Esophagus muscularis mucosa (tissue), 4 donors: ENCODE data around the gene TRIM3. TPM values are rescaled to one million over a fixed set of nuclear protein-coding genes. Genes with fewer than 3 reads are reported as not detected.

Source experiments
- DNase-seq: peaks from one replicate; pipeline ENCODE4 v3.0.0-alpha.2; 2017; ENCODE audit errors: extremely low spot score
- H3K27ac ChIP-seq, 4 donors: fragments of 200-600 bp; sonication (generic); replicated peaks in 1 of 4; 1 replicate in 3 of 4; 2 replicates in 1 of 4; pipeline ENCODE4 v1.5.1; 2016 to 2019; ENCODE audit warnings: mild to moderate bottlenecking in 1 of 4
- H3K27me3 ChIP-seq, 4 donors: fragments of 200-600 bp; sonication (generic); one replicate each; pipeline versions ENCODE4 v1.5.1 to v1.6.0; 2016 to 2019
- H3K36me3 ChIP-seq, 4 donors: fragments of 200-600 bp; sonication (generic); one replicate each; pipeline ENCODE4 v1.5.1; 2016 to 2019
- H3K4me1 ChIP-seq, 4 donors: fragments of 200-600 bp; sonication (generic); one replicate each; pipeline ENCODE4 v1.5.1; 2016 to 2019
- H3K4me3 ChIP-seq, 4 donors: fragments of 200-600 bp; sonication (generic); 1 replicate in 2 of 4; 2 replicates in 2 of 4; pipeline ENCODE4 v1.5.1; 2016 to 2019; ENCODE audit warnings: mild to moderate bottlenecking in 4 of 4, moderate library complexity in 1 of 4
- H3K9me3 ChIP-seq, 4 donors: fragments of 200-600 bp; sonication (generic); 1 replicate in 3 of 4; 2 replicates in 1 of 4; pipeline ENCODE4 v1.5.1; 2016 to 2019
- EP300 ChIP-seq: sonication (generic); formaldehyde crosslinking; IDR thresholded peaks from one replicate; pipeline ENCODE4 v1.6.1; 2017; ENCODE audit warnings: antibody characterized with exemption
- POLR2A ChIP-seq: fragments of 450-650 bp; IDR thresholded peaks from one replicate; pipeline ENCODE4 v1.6.1; 2017; ENCODE audit warnings: antibody characterized with exemption, moderate library complexity, mild to moderate bottlenecking, low read depth
- POLR2AphosphoS5 ChIP-seq, 2 donors: sonication (generic); formaldehyde crosslinking; IDR thresholded peaks; one replicate each; pipeline ENCODE4 v1.6.1; 2017; ENCODE audit warnings: antibody characterized with exemption in 2 of 2
- WGBS: methylation state at CpG from one replicate; pipeline ENCODE4 v1.1.5; 2018; 5-methylcytosine and 5-hydroxymethylcytosine counted together
- intact Hi-C: fragments of 100-400 bp; cut with DNase I; formaldehyde crosslinking; loops from one replicate; pipeline ENCODE4 v1.15.1; 2023
- total RNA-seq, 4 donors: library from RNA; depleted of rRNA; stranded (reverse); fragments of >200 nt; gene quantifications; one replicate each; pipeline versions ENCODE4 v1.1.0 to v1.2.1, GENCODE V29; 2016
- TF ChIP-seq, protein P1 (sequence below), 3 experiments: fragments of 200-600 bp in 2 of 3; fragments of 450-650 bp in 1 of 3; sonication (generic) in 2 of 3; IDR thresholded peaks; one replicate each; pipeline ENCODE4 v1.5.1; 2017 to 2019; ENCODE audit warnings: antibody characterized with exemption in 3 of 3, mild to moderate bottlenecking in 2 of 3, moderate library complexity in 1 of 3

Gene TRIM3
- total RNA-seq, 4 donors from 2014 or later, result 26.6 to 47.6 (median 35.3) TPM

- TF ChIP-seq EP300, result no peak
- no peak for TF ChIP-seq POLR2A
- TF ChIP-seq, protein P1, sequence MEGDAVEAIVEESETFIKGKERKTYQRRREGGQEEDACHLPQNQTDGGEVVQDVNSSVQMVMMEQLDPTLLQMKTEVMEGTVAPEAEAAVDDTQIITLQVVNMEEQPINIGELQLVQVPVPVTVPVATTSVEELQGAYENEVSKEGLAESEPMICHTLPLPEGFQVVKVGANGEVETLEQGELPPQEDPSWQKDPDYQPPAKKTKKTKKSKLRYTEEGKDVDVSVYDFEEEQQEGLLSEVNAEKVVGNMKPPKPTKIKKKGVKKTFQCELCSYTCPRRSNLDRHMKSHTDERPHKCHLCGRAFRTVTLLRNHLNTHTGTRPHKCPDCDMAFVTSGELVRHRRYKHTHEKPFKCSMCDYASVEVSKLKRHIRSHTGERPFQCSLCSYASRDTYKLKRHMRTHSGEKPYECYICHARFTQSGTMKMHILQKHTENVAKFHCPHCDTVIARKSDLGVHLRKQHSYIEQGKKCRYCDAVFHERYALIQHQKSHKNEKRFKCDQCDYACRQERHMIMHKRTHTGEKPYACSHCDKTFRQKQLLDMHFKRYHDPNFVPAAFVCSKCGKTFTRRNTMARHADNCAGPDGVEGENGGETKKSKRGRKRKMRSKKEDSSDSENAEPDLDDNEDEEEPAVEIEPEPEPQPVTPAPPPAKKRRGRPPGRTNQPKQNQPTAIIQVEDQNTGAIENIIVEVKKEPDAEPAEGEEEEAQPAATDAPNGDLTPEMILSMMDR (IDR thresholded peaks at IDR 0.05), result no peak
- no peak for TF ChIP-seq POLR2AphosphoS5 (IDR thresholded peaks at IDR 0.05)
- DNase-seq, result no peak
- Histone ChIP-seq H3K9me3 (no peaks in the 10 kb centered on the region), H3K36me3 (peaks cover 9 to 39% (median 27%) of the 10 kb centered on the region in 4 donors), H3K4me3 (no peak overlapping the region), H3K4me1 (peaks cover 4 to 39% (median 22%) of the 10 kb centered on the region in 4 donors), H3K27ac (no peak overlapping the region), H3K27me3 (no peaks in the 10 kb centered on the region)
- WGBS, result 89% methylated on average over 10 of the region's 10 CpGs
- intact Hi-C loops, result no loop called here
Measured at GRCh38 chr11:6411594-6412031, 62.1 kb downstream of the TRIM3 start.

DNA sequence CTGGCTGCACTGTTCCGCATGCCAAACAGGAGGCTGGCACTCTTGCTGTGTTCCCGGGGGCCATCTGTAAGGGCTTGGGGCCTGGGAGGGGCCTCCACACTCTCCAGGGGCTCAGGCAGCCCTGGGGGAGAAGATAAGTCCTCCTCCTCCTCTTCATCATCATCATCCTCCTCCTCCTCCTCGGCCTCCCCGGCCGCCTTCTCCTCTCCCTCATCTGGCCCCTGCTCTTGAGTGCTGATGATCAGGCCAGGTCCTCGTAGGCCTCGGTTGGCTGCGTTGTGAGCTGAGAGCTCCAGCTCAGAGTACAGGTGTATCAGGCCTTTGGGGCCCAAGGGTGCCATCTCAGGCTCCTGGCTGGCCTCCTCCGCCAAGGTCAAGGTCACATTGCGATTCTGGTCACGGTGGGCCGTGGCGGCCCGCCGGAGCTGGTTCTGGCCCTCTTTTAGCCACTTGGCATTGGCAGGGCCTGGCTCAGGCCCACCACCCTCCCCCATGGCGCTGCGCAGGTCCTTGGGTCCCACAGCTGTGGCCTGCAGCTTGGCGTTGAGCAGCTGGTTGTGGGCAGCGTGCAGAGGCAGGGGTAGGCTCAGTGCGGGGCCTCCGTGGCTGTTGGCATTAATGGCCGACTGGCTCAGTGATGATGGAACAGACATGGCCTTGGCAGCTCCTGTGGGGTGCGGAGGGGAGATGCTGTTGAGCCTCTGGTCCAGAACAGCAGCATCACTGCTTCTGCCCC is 62.9 kb downstream of the TRIM3 start:
- no peak overlapping the region for H3K4me3 ChIP-seq
- H3K36me3 ChIP-seq, result peaks cover 9 to 39% (median 28%) of the 10 kb centered on the region in 4 donors
- DNase-seq, result no peak
- WGBS, result 96% methylated on average over 9 of the region's 23 CpGs
- intact Hi-C loops, result no loop called here
- peaks cover 4 to 42% (median 19%) of the 10 kb centered on the region in 4 donors for H3K4me1 ChIP-seq
- H3K27ac ChIP-seq, result no peak overlapping the region
- TF ChIP-seq POLR2AphosphoS5 (IDR thresholded peaks at IDR 0.05), result no peak
- TF ChIP-seq, protein P1 (IDR thresholded peaks at IDR 0.05), result no peak
- no peak for TF ChIP-seq POLR2A
- TF ChIP-seq EP300, result no peak
- H3K9me3 ChIP-seq, result no peaks in the 10 kb centered on the region
- H3K27me3 ChIP-seq, result no peaks in the 10 kb centered on the region

DNA sequence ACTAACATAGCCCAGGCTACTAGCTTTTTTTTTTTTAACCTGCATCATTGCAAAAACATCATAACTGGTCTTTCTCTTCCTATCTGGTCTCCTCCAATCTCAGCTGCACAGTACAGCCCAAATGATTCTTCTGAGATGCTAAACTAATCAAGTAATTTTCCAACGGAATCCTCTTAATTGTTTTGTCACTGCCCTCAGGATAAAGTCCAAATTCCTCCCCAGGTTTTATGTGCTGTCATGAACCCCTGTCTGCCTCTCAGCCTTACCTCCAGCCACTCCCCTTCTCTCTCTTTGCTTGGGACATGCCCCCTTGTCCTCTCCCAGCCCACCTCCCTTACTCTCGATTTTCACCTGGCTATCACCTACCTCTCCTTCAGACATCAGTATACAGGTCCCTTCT is 67.4 kb downstream of the TRIM3 start:
- WGBS, result 53% methylated on average over 2 of the region's 2 CpGs

DNA sequence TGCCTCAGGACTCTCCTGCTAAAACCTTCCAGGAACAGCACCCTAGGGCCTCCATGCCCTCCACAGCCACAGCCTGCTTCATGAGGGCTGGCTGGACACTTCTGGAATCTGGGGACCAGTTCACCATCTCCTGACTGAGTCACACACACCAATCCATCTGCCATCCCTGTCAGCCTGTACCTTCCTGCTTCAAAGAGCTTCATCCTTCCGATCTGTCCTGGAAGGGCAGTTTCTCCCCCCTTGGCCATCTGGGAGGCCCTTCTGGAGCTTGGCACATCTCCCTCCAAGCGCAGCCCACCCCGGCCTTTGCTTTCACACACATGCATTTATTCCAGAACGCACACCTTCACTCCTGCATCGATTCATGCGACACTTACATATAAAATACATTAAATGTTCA is 67.9 kb downstream of the TRIM3 start:
- H3K4me3 ChIP-seq, result no peak overlapping the region
- no peaks in the 10 kb centered on the region for H3K27me3 ChIP-seq
- no peaks in the 10 kb centered on the region for H3K9me3 ChIP-seq
- 87% methylated on average over 6 of the region's 6 CpGs for WGBS
- no peak overlapping the region for H3K27ac ChIP-seq
- DNase-seq, result no peak
- peaks cover 24 to 67% (median 54%) of the 10 kb centered on the region in 4 donors for H3K36me3 ChIP-seq
- H3K4me1 ChIP-seq, result peaks cover 0 to 29% (median 15%) of the 10 kb centered on the region in 4 donors
- TF ChIP-seq, protein P1 (IDR thresholded peaks at IDR 0.05), result no peak
- TF ChIP-seq EP300 (no peak), POLR2AphosphoS5 (IDR thresholded peaks at IDR 0.05) (no peak), POLR2A (no peak)
- intact Hi-C loops, result no loop called here

More for the DNA sequence above, 67.4 kb downstream of the TRIM3 start:
- Histone ChIP-seq H3K9me3 (no peaks in the 10 kb centered on the region), H3K27ac (no peak overlapping the region), H3K4me1 (peaks cover 0 to 29% (median 15%) of the 10 kb centered on the region in 4 donors), H3K36me3 (peaks cover 23 to 67% (median 53%) of the 10 kb centered on the region in 4 donors), H3K27me3 (no peaks in the 10 kb centered on the region), H3K4me3 (no peak overlapping the region)
- TF ChIP-seq EP300 (no peak), POLR2A (no peak), POLR2AphosphoS5 (IDR thresholded peaks at IDR 0.05) (no peak)
- TF ChIP-seq, protein P1 (IDR thresholded peaks at IDR 0.05), result no peak
- intact Hi-C loops, result no loop called here
- DNase-seq, result no peak
